ENCODE measurements around the gene F2RL3.

DNA sequence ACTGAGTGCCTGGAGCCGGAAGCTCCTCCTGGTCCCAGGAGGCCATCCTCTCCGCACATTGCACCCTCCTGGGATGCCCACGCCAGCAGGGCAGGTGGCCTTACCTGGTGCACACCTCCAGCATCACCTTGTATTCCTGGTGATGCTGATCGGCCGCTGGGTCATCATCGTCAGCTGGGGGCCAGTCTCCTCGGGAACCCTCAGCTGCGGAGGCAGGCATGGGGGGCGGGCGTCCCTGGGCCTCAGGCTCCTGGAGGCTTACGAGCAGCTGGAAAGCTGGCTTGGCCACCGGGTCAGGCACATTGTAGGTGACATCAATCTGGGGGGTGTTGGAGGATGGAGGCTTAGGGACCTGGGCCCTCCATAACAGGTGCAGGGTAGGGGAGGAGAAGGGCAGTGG is 13.7 kb downstream of the F2RL3 start:
- TF ChIP-seq, protein P1, sequence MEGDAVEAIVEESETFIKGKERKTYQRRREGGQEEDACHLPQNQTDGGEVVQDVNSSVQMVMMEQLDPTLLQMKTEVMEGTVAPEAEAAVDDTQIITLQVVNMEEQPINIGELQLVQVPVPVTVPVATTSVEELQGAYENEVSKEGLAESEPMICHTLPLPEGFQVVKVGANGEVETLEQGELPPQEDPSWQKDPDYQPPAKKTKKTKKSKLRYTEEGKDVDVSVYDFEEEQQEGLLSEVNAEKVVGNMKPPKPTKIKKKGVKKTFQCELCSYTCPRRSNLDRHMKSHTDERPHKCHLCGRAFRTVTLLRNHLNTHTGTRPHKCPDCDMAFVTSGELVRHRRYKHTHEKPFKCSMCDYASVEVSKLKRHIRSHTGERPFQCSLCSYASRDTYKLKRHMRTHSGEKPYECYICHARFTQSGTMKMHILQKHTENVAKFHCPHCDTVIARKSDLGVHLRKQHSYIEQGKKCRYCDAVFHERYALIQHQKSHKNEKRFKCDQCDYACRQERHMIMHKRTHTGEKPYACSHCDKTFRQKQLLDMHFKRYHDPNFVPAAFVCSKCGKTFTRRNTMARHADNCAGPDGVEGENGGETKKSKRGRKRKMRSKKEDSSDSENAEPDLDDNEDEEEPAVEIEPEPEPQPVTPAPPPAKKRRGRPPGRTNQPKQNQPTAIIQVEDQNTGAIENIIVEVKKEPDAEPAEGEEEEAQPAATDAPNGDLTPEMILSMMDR (IDR thresholded peaks at IDR 0.05) = no peak
- TF ChIP-seq POLR2AphosphoS5 (IDR thresholded peaks at IDR 0.05; ENCODE audit: low read depth, low read length) (no peak), TCF7L2 (IDR thresholded peaks at IDR 0.05; ENCODE audit: low read depth, low read length) (no peak), SIN3A (IDR thresholded peaks at IDR 0.05; ENCODE audit: borderline replicate concordance, insufficient read depth, low read depth, low read length) (no peak), REST (IDR thresholded peaks at IDR 0.05; ENCODE audit: insufficient read depth in 1 of 2, low read depth in 2 of 2, low read length in 1 of 2) (no peak)
